SU-DHL-6 (cell line): ENCODE data around the gene DELE1.
"Not testable (repeated sequence)": the region's sequence is repeated elsewhere in the genome, so short reads cannot be mapped to it uniquely, and the experiment has no call there.

Experiments used
- H2AFZ ChIP-seq: fragments of 200-600 bp; sonication (generic); 2 replicates; pipeline ENCODE4 v1.6.1; 2014; ENCODE audit warnings: low read depth, mild to moderate bottlenecking, moderate library complexity, mixed read lengths, antibody characterized with exemption, low read length; ENCODE audit not compliant: severe bottlenecking
- H3F3A ChIP-seq: fragments of 200-600 bp; shearing (Covaris generic); 2 replicates; pipeline ENCODE4 v1.6.0; 2016; ENCODE audit warnings: antibody characterized with exemption, mild to moderate bottlenecking; ENCODE audit not compliant: insufficient read depth
- H3K27ac ChIP-seq: fragments of 200-600 bp; sonication (generic); 2 replicates; pipeline ENCODE4 v1.5.1; 2016; ENCODE audit warnings: low read depth, mild to moderate bottlenecking, low read length, moderate library complexity, mixed read lengths
- H3K27me3 ChIP-seq: fragments of 200-600 bp; sonication (generic), shearing (Covaris generic); 2 replicates; pipeline ENCODE4 v1.6.0; 2014; ENCODE audit warnings: mild to moderate bottlenecking, low read length
- H3K36me3 ChIP-seq: fragments of 200-600 bp; sonication (generic); 2 replicates; pipeline ENCODE4 v1.6.1; 2014; ENCODE audit warnings: mild to moderate bottlenecking, low read length, mixed read lengths
- H3K4me2 ChIP-seq: fragments of 300-600, 200-600 bp; shearing (Covaris generic), sonication (generic); 2 replicates; pipeline ENCODE4 v1.6.0; 2014; ENCODE audit warnings: low read length, low read depth, mild to moderate bottlenecking; ENCODE audit not compliant: poor library complexity, severe bottlenecking
- H3K4me3 ChIP-seq: fragments of 200-600 bp; sonication (generic); 2 replicates; pipeline ENCODE4 v1.5.1; 2014; ENCODE audit warnings: antibody characterized with exemption, low read length, mild to moderate bottlenecking, mixed read lengths; ENCODE audit not compliant: insufficient read depth, poor library complexity, severe bottlenecking
- H3K79me2 ChIP-seq: fragments of 200-600 bp; sonication (generic); 2 replicates; pipeline ENCODE4 v1.6.1; 2014; ENCODE audit warnings: mild to moderate bottlenecking, low read length, moderate library complexity; ENCODE audit not compliant: insufficient read depth
- H3K9ac ChIP-seq: fragments of 200-600 bp; sonication (generic); 2 replicates; pipeline ENCODE4 v1.7.0; 2014; ENCODE audit warnings: mild to moderate bottlenecking, low read length
- H3K9me2 ChIP-seq: fragments of 200-600 bp; sonication (generic); replicated peaks from 2 replicates; pipeline ENCODE4 v1.6.1; 2014; ENCODE audit warnings: low read length; ENCODE audit not compliant: insufficient read depth
- H3K9me3 ChIP-seq: fragments of 200-600 bp; sonication (generic); 2 replicates; pipeline ENCODE4 v1.6.1; 2014; ENCODE audit warnings: low read length, mixed read lengths; ENCODE audit not compliant: insufficient read depth
- H4K20me1 ChIP-seq: fragments of 200-600 bp; sonication (generic); 2 replicates; pipeline ENCODE4 v1.6.1; 2014; ENCODE audit warnings: low read depth, mild to moderate bottlenecking, antibody characterized with exemption, low read length, moderate library complexity, mixed read lengths
- CTCF ChIP-seq: fragments of 200-600 bp; sonication (generic); IDR thresholded peaks from one replicate; pipeline ENCODE4 v1.5.1; 2017; ENCODE audit warnings: antibody characterized with exemption, mild to moderate bottlenecking, low read length, moderate library complexity; ENCODE audit not compliant: insufficient read depth, poor library complexity, severe bottlenecking
- EZH2phosphoT487 ChIP-seq: fragments of 200-600 bp; sonication (generic), shearing (Covaris generic); conservative IDR thresholded peaks from 2 replicates; pipeline ENCODE4 v1.6.1; 2018; ENCODE audit warnings: mild to moderate bottlenecking, antibody characterized with exemption, low read length, moderate library complexity, mixed read lengths

Gene DELE1

GRCh38 chr5:141917760-141918159 lies 5.9 kb upstream of the DELE1 start:
- no peaks in the 10 kb centered on the region for H3K9me2 ChIP-seq
- H3K4me2 ChIP-seq = no peak overlapping the region
- H3K27me3 ChIP-seq = no peaks in the 10 kb centered on the region
- no peak overlapping the region for H3K9ac ChIP-seq
- H3K4me3 ChIP-seq = no peak overlapping the region
- H3K79me2 ChIP-seq = no peaks in the 10 kb centered on the region
- H2AFZ ChIP-seq = no peak overlapping the region
- H3K36me3 ChIP-seq = no peaks in the 10 kb centered on the region
- H3K27ac ChIP-seq = no peak overlapping the region
- peaks cover 6% of the 10 kb centered on the region; the same call in 1 of the 2 replicates for H3F3A ChIP-seq
- TF ChIP-seq EZH2phosphoT487 (no peak), CTCF (no peak)
- H4K20me1 ChIP-seq = no peaks in the 10 kb centered on the region
- no peaks in the 10 kb centered on the region for H3K9me3 ChIP-seq

GRCh38 chr5:141919218-141920119 lies 4.2 kb upstream of the DELE1 start:
- no peaks in the 10 kb centered on the region for H3K9me2 ChIP-seq
- no peaks in the 10 kb centered on the region for H3K36me3 ChIP-seq
- no peak overlapping the region for H3K4me2 ChIP-seq
- peaks cover 5% of the 10 kb centered on the region for H3K79me2 ChIP-seq
- no peaks in the 10 kb centered on the region for H3K27me3 ChIP-seq
- H3K9ac ChIP-seq = no peak overlapping the region
- H2AFZ ChIP-seq = no peak overlapping the region
- no peak overlapping the region for H3K27ac ChIP-seq
- peaks cover 6% of the 10 kb centered on the region; the same call in 1 of the 2 replicates for H3F3A ChIP-seq
- H3K9me3 ChIP-seq = no peaks in the 10 kb centered on the region
- no peak overlapping the region for H3K4me3 ChIP-seq
- no peaks in the 10 kb centered on the region for H4K20me1 ChIP-seq
- TF ChIP-seq EZH2phosphoT487 (no peak), CTCF (no peak)

GRCh38 chr5:141920771-141921170 lies 2.9 kb upstream of the DELE1 start:
- H4K20me1 ChIP-seq = no peaks in the 10 kb centered on the region
- no peak for TF ChIP-seq EZH2phosphoT487
- no peak for TF ChIP-seq CTCF
- no peak overlapping the region for H3K9ac ChIP-seq
- H3K36me3 ChIP-seq = no peaks in the 10 kb centered on the region
- H3K9me3 ChIP-seq = no peaks in the 10 kb centered on the region
- no peak overlapping the region for H3K4me3 ChIP-seq
- H3K27me3 ChIP-seq = no peaks in the 10 kb centered on the region
- H3K79me2 ChIP-seq = peaks cover 10% of the 10 kb centered on the region
- H3F3A ChIP-seq = peaks cover 6% of the 10 kb centered on the region; the same call in 1 of the 2 replicates
- no peak overlapping the region for H2AFZ ChIP-seq
- no peak overlapping the region for H3K4me2 ChIP-seq
- no peaks in the 10 kb centered on the region for H3K9me2 ChIP-seq
- no peak overlapping the region for H3K27ac ChIP-seq

GRCh38 chr5:141922827-141923447 lies 734 bp upstream of the DELE1 start:
- Histone ChIP-seq H3K79me2 (peaks cover 14% of the 10 kb centered on the region), H2AFZ (peak overlapping the region; percentile 87), H3K27ac (peak overlapping the region; percentile 83), H3K4me3 (peak overlapping the region; percentile 88), H3K4me2 (peak overlapping the region; percentile 82), H3K9ac (peak overlapping the region; percentile 72)
- not testable (repeated sequence) for H3F3A ChIP-seq, H4K20me1 ChIP-seq, H3K9me3 ChIP-seq, H3K9me2 ChIP-seq, H3K27me3 ChIP-seq, H3K36me3 ChIP-seq
